K562 (cell line): ENCODE results near the gene RGS13. TPM values are rescaled to one million over a fixed set of nuclear protein-coding genes. Genes with fewer than 3 reads are reported as not detected.

Experiments
- ATAC-seq: fragments of 200-7000 bp; cut with Tn5 transposase; 3 replicates; pipeline ENCODE4 v1.9.1; 2020; ENCODE audit warnings: moderate library complexity
- BruUV-seq: library from RNA; stranded (reverse); fragments of 400-500 nt; replicated peaks from 2 replicates; lab custom pipeline; 2021; lab: Mats Ljungman, UMichigan
- CTCF ChIA-PET: fragments of 300-600 bp; formaldehyde crosslinking; extraction: SDS; loops from one replicate; lab custom pipeline; 2021; ENCODE audit warnings: low intra/inter-chr PET ratio; lab: Yijun Ruan, JAX
- POLR2A ChIA-PET: fragments of 300-600, 350-650 bp; sonication (Branson Sonifier 250); formaldehyde crosslinking; extraction: SDS; loops from one replicate; lab custom pipeline; 2021; ENCODE audit warnings: antibody characterized with exemption, inconsistent platforms; lab: Yijun Ruan, JAX
- DNase-seq, 4 experiments: peaks; one replicate each; pipeline versions ENCODE4 v3.0.0 to v3.0.0-alpha.2; 2011 to 2018; ENCODE audit warnings: low spot score in 3 of 4, mixed read lengths in 3 of 4; ENCODE audit errors: extremely low read depth in 1 of 4
- FAIRE-seq: peaks from 2 replicates; lab custom pipeline; 2011; peaks lifted over from hg19 to GRCh38; lab: Jason Lieb, UNC
- H2AFZ ChIP-seq: 2 replicates; pipeline ENCODE4 v1.6.0; 2011; ENCODE audit warnings: low read depth, low read length, control low read depth, inconsistent platforms
- H3K27ac ChIP-seq: fragments of 200-600 bp; 3 replicates; pipeline ENCODE4 v1.8.0; 2011; ENCODE audit warnings: low read depth, mild to moderate bottlenecking, control low read depth, inconsistent platforms, low read length, moderate library complexity, mixed read lengths; ENCODE audit errors: extremely low read depth
- H3K27me3 ChIP-seq, 2 experiments: fragments of 300-600 bp in 1 of 2; 2 replicates in 1 of 2; 3 replicates in 1 of 2; pipeline versions ENCODE4 v1.6.0 to v1.8.0; 2011; ENCODE audit warnings: inconsistent platforms in 2 of 2, low read length in 2 of 2, mild to moderate bottlenecking in 1 of 2, mixed read lengths in 1 of 2, moderate library complexity in 1 of 2; ENCODE audit not compliant: control insufficient read depth in 2 of 2, insufficient read depth in 2 of 2
- H3K36me3 ChIP-seq: fragments of 300-600 bp; 3 replicates; pipeline ENCODE4 v1.8.0; 2011; ENCODE audit warnings: mild to moderate bottlenecking, low read length, inconsistent platforms; ENCODE audit not compliant: control insufficient read depth, insufficient read depth
- H3K4me1 ChIP-seq, 2 experiments: fragments of 200-600 bp in 1 of 2; replicated peaks in 1 of 2; 2 replicates in 1 of 2; 3 replicates in 1 of 2; pipeline versions ENCODE4 v1.5.1 to v1.8.0; 2011; ENCODE audit warnings: inconsistent platforms in 2 of 2, low read length in 2 of 2, mild to moderate bottlenecking in 1 of 2, mixed read lengths in 1 of 2, moderate library complexity in 1 of 2; ENCODE audit not compliant: control insufficient read depth in 2 of 2, insufficient read depth in 2 of 2
- H3K4me2 ChIP-seq: 2 replicates; pipeline ENCODE4 v1.6.1; 2011; ENCODE audit warnings: low read length, control low read depth, inconsistent platforms, mixed read lengths; ENCODE audit not compliant: insufficient read depth
- H3K4me3 ChIP-seq: fragments of 200-600 bp; sonication (generic), shearing (Covaris generic); 2 replicates; pipeline ENCODE4 v1.5.1; 2016; ENCODE audit warnings: control low read depth, inconsistent platforms
- H3K79me2 ChIP-seq: fragments of 200-600 bp; 3 replicates; pipeline ENCODE4 v1.8.0; 2011; ENCODE audit warnings: low read length, inconsistent platforms; ENCODE audit not compliant: control insufficient read depth, insufficient read depth
- H3K9ac ChIP-seq, 2 experiments: 2 replicates each; pipeline versions ENCODE4 v1.6.0 to v1.6.1; 2011; ENCODE audit warnings: low read depth in 2 of 2, low read length in 2 of 2, control low read depth in 1 of 2, inconsistent platforms in 1 of 2, mild to moderate bottlenecking in 1 of 2, mixed read lengths in 1 of 2; ENCODE audit not compliant: insufficient read depth in 1 of 2
- H3K9me1 ChIP-seq: one replicate; pipeline ENCODE4 v1.6.0; 2011; ENCODE audit warnings: inconsistent platforms, mild to moderate bottlenecking, low read length, moderate library complexity; ENCODE audit not compliant: control insufficient read depth, insufficient read depth
- H3K9me3 ChIP-seq: replicated peaks from 2 replicates; pipeline ENCODE4 v1.5.1; 2011; ENCODE audit warnings: low read depth, low read length, inconsistent platforms; ENCODE audit not compliant: control insufficient read depth, insufficient read depth
- H4K20me1 ChIP-seq: replicated peaks from 2 replicates; pipeline ENCODE4 v1.6.1; 2011; ENCODE audit warnings: low read length, inconsistent platforms, mixed read lengths; ENCODE audit not compliant: control insufficient read depth, insufficient read depth
- KLF1 ChIP-seq: fragments of 450-650 bp; IDR thresholded peaks from 2 replicates; pipeline ENCODE4 v1.6.1; 2016; ENCODE audit warnings: missing genetic modification characterization, missing compliant biosample characterization
- MNT ChIP-seq, 2 experiments: fragments of 450-650 bp; conservative IDR thresholded peaks; 2 replicates each; pipeline ENCODE4 v1.6.1; 2017; ENCODE audit warnings: mild to moderate bottlenecking in 2 of 2, moderate library complexity in 2 of 2
- POLR3G ChIP-seq: IDR thresholded peaks from 2 replicates; pipeline ENCODE4 v1.6.1; 2011; ENCODE audit not compliant: insufficient read length, insufficient replicate concordance; ENCODE audit errors: extremely low read depth
- PREB ChIP-seq: sonication (generic); formaldehyde crosslinking; IDR thresholded peaks from 2 replicates; pipeline ENCODE4 v1.8.1; 2023; ENCODE audit warnings: mild to moderate bottlenecking, missing genetic modification reagents
- RFX5 ChIP-seq: IDR thresholded peaks from 2 replicates; pipeline ENCODE4 v1.6.1; 2011; ENCODE audit warnings: low read depth, mild to moderate bottlenecking, improper control_type of control experiment, low read length
- SRSF1 ChIP-seq: fragments of 200-400 bp; formaldehyde crosslinking; IDR thresholded peaks from 2 replicates; pipeline ENCODE4 v1.6.1; 2017; ENCODE audit warnings: mild to moderate bottlenecking, low read depth, low read length, moderate library complexity
- USF1 ChIP-seq: sonication (generic); formaldehyde crosslinking; IDR thresholded peaks from 2 replicates; pipeline ENCODE4 v1.9.0; 2022; ENCODE audit warnings: mild to moderate bottlenecking, missing genetic modification reagents
- ZKSCAN8 ChIP-seq: fragments of 200-800 bp; sonication (Bioruptor generic); IDR thresholded peaks from 2 replicates; pipeline ENCODE4 v1.6.1; 2016; ENCODE audit warnings: missing genetic modification characterization, missing compliant biosample characterization
- ZNF24 ChIP-seq: fragments of 450-650 bp; IDR thresholded peaks from 2 replicates; pipeline ENCODE4 v1.6.1; 2016
- WGBS: fragments of 100-300 bp; shearing (Covaris generic); methylation state at CpG from one replicate; pipeline ENCODE4 v1.1.6; 2016; ENCODE audit warnings: low coverage, mixed read lengths; ENCODE audit not compliant: insufficient coverage; ENCODE audit errors: missing lambda C conversion rate; 5-methylcytosine and 5-hydroxymethylcytosine counted together
- in situ Hi-C: fragments of 300-500 bp; cut with MboI; formaldehyde crosslinking; loops from 4 replicates; pipeline ENCODE4 v1.15.0; 2018; ENCODE audit warnings: inconsistent platforms, mixed read lengths
- intact Hi-C: fragments of 100-400 bp; cut with micrococcal nuclease; formaldehyde crosslinking; loops from 2 replicates; pipeline ENCODE4 v1.14.2; 2022
- polyA plus RNA-seq, 8 experiments: library from polyadenylated mRNA; depleted of rRNA in 4 of 8; stranded (reverse) in 5 of 8; unstranded in 3 of 8; fragments of >200 nt; fragmentation: Nextera tagmentation in 2 of 8; fragmentation: Illumina TruSeq in 1 of 8; extraction: Ambion mirVana in 2 of 8; extraction: Trizol in 1 of 8; gene quantifications; 2 replicates each; pipeline versions ENCODE4 v1.2.1 to v1.2.3, GENCODE V29; 2011 to 2014; ENCODE audit warnings: inconsistent platforms in 1 of 8, missing spikeins in 1 of 8
- total RNA-seq, 7 experiments: library from RNA; depleted of rRNA in 6 of 7; stranded (reverse); fragments of >200 nt in 6 of 7; fragmentation: Illumina TruSeq in 2 of 7; extraction: Trizol in 2 of 7; gene quantifications; 2 replicates each; pipeline versions ENCODE4 v1.2.1 to v1.2.3, GENCODE V29; 2011 to 2021; ENCODE audit warnings: low replicate concordance in 1 of 7
- TF ChIP-seq, protein P1 (sequence below): fragments of 200-800 bp; sonication (Bioruptor generic); IDR thresholded peaks from 2 replicates; pipeline ENCODE4 v1.6.1; 2017; ENCODE audit warnings: missing genetic modification characterization, missing compliant biosample characterization
- TF ChIP-seq, protein P2 (sequence below): fragments of 250-450 bp; sonication (Bioruptor Pico); IDR thresholded peaks from 2 replicates; pipeline ENCODE4 v1.8.0; 2021; ENCODE audit warnings: borderline replicate concordance, mild to moderate bottlenecking, moderate library complexity; ENCODE audit not compliant: poor library complexity, severe bottlenecking
- TF ChIP-seq, protein P3 (sequence below): IDR thresholded peaks from 3 replicates; pipeline ENCODE4 v1.6.1; 2011; ENCODE audit warnings: borderline replicate concordance, mild to moderate bottlenecking, moderate library complexity; ENCODE audit not compliant: insufficient read length; ENCODE audit errors: extremely low read depth

Gene RGS13
- total and polyA plus RNA-seq, 9 of the 15 experiments (the other 6 are each of a cell fraction or from before 2014, with no cell fraction given), result not detected

DNA sequence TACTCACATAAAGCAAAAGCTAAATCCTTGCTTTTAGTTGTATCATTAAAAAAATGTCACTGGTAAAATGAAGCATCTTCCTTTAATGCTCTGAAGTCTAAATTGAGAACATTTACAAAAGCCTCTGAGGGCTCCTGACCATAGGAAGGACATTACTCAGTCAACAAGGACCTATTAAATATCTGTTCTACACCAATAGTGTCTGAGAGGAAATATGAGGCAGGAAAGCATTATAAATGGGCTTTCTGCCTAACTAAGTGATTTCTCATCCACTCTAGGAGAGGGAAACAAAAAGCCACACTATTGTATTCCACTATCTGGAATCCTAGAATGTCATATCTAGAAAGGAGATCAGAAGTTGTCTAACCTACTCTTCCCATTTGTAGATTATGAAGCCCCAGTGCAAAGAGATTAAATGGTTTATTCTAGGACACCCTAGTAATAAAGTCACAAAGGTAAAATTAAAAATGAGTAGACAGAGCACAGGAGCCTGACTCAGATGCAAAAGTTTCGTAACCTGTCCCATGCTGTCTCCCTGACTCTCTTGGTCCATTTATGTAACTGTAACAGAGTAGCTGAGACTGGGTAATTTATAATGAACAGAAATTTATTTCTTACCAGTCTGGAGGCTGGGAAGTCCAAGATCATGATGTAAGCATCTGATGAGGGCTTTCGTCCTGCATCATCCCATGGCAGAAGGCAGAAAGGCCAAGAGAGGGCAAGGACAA lies 42.8 kb upstream of the RGS13 start:
- no peak overlapping the region for H3K4me2 ChIP-seq
- FAIRE-seq, result no peak
- no peaks in the 10 kb centered on the region for H3K9me3 ChIP-seq
- POLR2A ChIA-PET, result interaction anchor here (0.7 to 0.9 kb wide), 2 partner anchors 14 to 51 kb away, joined by 3 read pairs; no protein-coding TSS in a partner anchor
- no peak overlapping the region for H3K9ac ChIP-seq
- H2AFZ ChIP-seq, result no peak overlapping the region
- H3K36me3 ChIP-seq, result no peaks in the 10 kb centered on the region
- WGBS, result 0% methylated on average over 2 of the region's 2 CpGs
- CTCF ChIA-PET, result no interaction called here
- ATAC-seq, result no peak
- no TSS peak for BruUV-seq
- no peak overlapping the region for H3K4me3 ChIP-seq
- H3K27me3 ChIP-seq, result no peaks in the 10 kb centered on the region
- H4K20me1 ChIP-seq, result no peaks in the 10 kb centered on the region
- H3K9me1 ChIP-seq, result no peaks in the 10 kb centered on the region
- DNase-seq, result no peak
- H3K4me1 ChIP-seq, result no peaks in the 10 kb centered on the region
- H3K79me2 ChIP-seq, result no peaks in the 10 kb centered on the region
- in situ Hi-C loops (no loop called here), intact Hi-C loops (no loop called here)
- no peak overlapping the region for H3K27ac ChIP-seq
- TF ChIP-seq SRSF1, result no peak
- no peak for TF ChIP-seq KLF1
- no peak for TF ChIP-seq RFX5
- TF ChIP-seq MNT (conservative IDR thresholded peaks at IDR 0.05), result no peak
- TF ChIP-seq, protein P1, sequence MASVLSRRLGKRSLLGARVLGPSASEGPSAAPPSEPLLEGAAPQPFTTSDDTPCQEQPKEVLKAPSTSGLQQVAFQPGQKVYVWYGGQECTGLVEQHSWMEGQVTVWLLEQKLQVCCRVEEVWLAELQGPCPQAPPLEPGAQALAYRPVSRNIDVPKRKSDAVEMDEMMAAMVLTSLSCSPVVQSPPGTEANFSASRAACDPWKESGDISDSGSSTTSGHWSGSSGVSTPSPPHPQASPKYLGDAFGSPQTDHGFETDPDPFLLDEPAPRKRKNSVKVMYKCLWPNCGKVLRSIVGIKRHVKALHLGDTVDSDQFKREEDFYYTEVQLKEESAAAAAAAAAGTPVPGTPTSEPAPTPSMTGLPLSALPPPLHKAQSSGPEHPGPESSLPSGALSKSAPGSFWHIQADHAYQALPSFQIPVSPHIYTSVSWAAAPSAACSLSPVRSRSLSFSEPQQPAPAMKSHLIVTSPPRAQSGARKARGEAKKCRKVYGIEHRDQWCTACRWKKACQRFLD (CRISPR knock-in tag), result no peak
- no peak for TF ChIP-seq ZNF24
- no peak for TF ChIP-seq USF1
- TF ChIP-seq PREB, result no peak
- TF ChIP-seq, protein P2, sequence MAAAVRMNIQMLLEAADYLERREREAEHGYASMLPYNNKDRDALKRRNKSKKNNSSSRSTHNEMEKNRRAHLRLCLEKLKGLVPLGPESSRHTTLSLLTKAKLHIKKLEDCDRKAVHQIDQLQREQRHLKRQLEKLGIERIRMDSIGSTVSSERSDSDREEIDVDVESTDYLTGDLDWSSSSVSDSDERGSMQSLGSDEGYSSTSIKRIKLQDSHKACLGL (CRISPR knock-in tag), result no peak
- TF ChIP-seq, protein P3, sequence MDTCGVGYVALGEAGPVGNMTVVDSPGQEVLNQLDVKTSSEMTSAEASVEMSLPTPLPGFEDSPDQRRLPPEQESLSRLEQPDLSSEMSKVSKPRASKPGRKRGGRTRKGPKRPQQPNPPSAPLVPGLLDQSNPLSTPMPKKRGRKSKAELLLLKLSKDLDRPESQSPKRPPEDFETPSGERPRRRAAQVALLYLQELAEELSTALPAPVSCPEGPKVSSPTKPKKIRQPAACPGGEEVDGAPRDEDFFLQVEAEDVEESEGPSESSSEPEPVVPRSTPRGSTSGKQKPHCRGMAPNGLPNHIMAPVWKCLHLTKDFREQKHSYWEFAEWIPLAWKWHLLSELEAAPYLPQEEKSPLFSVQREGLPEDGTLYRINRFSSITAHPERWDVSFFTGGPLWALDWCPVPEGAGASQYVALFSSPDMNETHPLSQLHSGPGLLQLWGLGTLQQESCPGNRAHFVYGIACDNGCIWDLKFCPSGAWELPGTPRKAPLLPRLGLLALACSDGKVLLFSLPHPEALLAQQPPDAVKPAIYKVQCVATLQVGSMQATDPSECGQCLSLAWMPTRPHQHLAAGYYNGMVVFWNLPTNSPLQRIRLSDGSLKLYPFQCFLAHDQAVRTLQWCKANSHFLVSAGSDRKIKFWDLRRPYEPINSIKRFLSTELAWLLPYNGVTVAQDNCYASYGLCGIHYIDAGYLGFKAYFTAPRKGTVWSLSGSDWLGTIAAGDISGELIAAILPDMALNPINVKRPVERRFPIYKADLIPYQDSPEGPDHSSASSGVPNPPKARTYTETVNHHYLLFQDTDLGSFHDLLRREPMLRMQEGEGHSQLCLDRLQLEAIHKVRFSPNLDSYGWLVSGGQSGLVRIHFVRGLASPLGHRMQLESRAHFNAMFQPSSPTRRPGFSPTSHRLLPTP, result no peak
- no peak for TF ChIP-seq POLR3G
- TF ChIP-seq ZKSCAN8 (CRISPR knock-in tag), result no peak
